ENCODE data around the gene ZNF862. TPM values are rescaled to one million over a fixed set of nuclear protein-coding genes. Genes with fewer than 3 reads are reported as not detected.

Gene ZNF862
- total RNA-seq, 1 donor from 2014 or later, result 12.8 TPM

DNA sequence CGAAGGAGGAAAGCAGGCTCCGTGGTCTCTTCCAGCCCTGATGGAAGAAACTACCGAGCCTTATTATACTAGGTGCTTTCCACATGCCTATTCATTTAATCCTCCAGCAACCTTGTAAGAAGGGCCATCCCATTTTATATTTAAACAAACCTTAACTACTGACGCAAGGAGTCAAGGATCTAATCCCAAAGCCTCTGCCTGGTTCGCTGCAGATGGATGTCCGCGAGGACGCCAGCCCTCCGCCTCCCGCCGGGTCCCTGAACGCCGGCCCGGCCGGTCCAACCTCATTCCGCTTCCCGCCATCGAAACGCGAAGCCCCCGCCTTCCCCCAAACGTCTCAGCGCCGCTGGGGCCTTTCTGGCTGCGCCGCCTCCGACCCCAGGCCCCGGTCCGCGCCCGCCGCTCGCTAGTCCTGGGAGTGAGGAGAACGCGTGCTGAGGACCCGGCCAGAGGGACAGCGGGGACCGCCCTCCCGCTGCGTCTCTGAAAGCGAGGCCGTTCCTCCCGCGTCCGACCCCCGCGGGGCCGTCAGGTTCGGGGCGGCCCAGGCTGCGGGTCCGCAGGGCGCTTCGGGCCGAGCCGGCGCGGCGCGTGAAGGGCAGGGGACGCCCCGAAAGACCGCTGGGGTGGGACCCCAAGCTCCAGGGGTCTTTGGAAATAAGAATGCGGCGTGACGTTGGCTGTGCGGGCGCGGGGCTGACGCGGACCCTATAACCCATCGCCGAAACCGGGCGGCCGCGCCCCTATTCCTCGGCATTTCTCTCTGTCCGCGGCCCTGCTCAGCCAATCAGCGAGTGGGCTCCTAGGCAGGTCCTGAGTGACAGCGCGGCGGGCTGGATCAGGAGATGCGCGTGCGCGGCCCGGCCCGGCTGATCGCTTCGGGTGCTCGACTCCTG, 35.1 kb downstream of the ZNF862 start, which contains the start of gene ATP6V0E2:
ATP6V0E2 (plus strand) TSS at position 896 of the 896 bp plus-strand sequence. CDS start 97 bp downstream, outside the sequence.
- intact Hi-C loops (cut with DNase I), result loop anchor here (5.0 kb wide), 1 partner anchor 36 kb away; the partner anchor contains the start of gene ZNF862

DNA sequence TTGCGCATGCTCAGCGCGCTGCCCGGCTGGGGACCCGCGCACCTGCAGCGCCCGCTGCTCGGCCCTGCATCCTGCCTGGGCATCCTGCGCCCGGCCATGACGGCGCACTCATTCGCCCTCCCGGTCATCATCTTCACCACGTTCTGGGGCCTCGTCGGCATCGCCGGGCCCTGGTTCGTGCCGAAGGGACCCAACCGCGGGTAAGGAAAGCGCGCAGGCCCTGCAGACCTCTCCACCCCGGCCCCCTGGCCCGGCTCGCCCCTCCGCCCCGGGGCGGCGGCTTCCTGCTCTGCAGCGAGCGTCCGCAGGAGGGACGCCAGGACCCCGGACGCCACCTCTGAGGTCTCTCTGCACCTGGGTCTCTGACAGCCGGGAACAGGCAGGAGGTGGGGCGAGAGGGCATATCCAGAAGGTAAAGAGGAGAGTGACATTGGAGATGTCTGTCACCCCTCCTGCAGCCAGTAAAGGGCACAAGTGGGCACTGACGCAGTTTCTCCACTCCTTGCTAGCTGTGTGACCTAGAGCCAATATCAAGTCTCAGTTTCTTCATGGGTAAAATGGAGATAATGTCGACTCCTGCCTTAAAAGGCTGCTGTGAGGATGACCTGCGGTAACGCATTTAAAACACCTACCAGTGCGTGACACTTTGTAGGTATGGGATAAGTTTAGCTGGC, 35.9 kb downstream of the ZNF862 start:
- intact Hi-C loops (cut with DNase I), result loop anchor here (5.0 kb wide), 1 partner anchor 37 kb away; the partner anchor contains the start of gene ZNF862
- DNase-seq (ENCODE audit: low spot score), result no peak

More for the DNA sequence above, 35.1 kb downstream of the ZNF862 start, which contains the start of gene ATP6V0E2:
- DNase-seq (ENCODE audit: low spot score), result peak; percentile 98

DNA sequence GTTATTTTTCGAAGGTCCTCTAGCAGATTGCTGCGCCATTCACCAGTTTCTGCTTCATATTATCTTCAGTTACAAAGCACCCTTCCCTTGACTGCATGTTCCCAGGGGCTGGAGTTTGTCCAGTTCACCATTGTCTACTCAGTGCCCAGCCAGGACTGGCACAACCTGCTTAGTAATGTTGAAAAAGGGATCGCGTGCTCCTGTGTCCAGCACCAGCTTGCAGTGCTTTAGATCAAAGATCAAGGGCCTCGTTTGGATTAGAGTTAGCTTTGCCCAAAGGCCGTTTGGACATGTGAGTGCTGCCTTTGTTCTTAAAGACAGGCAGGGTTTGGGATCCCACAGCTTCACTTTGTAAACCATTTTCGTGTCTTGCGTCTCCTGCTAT, 36.5 kb downstream of the ZNF862 start:
- DNase-seq (ENCODE audit: low spot score), result no peak
- intact Hi-C loops (cut with DNase I), result loop anchor here (5.0 kb wide), 1 partner anchor 37 kb away; the partner anchor contains the start of gene ZNF862

DNA sequence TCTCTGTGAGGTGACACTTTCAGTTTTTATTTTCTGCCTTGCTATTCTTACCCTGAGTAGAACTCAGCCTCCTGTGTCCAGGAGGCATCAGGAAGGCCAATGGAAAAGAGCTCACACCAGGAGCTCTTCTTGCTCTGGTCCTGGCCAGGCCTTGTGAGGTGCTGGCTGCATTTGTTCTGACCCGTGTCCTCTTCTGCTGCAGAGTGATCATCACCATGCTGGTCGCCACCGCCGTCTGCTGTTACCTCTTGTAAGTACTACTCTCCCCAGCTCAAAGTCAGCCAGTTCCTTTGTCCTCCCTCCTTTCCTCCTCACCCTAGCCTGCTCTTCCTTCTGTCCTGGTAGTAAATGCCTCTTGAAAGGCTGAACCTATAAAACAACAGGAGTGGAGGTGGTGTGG, 37.2 kb downstream of the ZNF862 start:
- no peak for DNase-seq (ENCODE audit: low spot score)
- intact Hi-C loops (cut with DNase I), result no loop called here

DNA sequence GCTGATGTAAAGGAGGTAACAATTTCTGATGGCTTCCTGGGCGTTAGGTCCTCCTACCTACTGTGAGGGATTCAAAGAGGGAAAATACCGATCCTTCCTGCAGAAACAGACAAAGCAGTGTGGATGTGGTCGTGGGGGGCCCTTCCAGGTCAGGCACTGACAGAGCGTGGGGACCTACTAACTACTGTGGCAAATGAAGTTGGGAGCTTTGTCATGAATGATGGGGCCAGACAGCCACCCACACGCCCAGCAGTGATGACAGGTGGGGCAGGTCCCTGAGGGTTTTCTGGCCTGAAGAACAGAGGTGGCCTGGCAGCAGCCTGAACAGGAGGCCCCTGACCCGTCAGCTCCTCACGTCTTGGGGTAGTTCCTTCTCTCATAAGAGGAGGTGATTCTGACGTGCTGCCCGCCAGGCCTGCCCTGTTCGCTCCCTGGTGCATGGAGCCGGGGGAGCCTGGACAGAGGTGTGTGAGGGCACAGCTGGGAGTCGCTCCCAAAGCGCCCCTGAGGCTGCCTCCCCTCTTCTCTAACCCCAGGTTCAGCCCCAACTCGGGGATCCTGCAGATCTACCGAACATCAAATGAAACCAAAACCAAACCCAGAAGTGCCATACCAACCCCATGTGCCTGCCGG, 39.8 kb downstream of the ZNF862 start:
- no peak for DNase-seq (ENCODE audit: low spot score)
- intact Hi-C loops (cut with DNase I), result no loop called here

DNA sequence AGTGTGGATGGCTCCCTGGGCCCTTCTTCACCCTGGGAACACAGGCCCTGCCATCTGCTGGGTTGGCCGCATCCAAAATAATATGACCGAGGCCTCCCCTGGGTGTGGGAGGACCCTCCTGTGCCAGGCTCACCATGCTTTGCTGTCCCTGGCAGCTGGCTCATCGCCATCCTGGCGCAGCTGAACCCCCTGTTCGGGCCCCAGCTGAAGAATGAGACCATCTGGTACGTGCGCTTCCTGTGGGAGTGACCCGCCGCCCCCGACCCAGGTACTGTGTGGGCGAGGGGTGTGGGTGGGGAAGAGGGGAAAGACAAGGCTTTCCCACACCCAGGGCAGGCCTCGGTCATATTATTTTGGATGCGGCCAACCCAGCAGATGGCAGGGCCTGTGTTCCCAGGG, 40.3 kb downstream of the ZNF862 start:
- intact Hi-C loops (cut with DNase I), result no loop called here
- no peak for DNase-seq (ENCODE audit: low spot score)

DNA sequence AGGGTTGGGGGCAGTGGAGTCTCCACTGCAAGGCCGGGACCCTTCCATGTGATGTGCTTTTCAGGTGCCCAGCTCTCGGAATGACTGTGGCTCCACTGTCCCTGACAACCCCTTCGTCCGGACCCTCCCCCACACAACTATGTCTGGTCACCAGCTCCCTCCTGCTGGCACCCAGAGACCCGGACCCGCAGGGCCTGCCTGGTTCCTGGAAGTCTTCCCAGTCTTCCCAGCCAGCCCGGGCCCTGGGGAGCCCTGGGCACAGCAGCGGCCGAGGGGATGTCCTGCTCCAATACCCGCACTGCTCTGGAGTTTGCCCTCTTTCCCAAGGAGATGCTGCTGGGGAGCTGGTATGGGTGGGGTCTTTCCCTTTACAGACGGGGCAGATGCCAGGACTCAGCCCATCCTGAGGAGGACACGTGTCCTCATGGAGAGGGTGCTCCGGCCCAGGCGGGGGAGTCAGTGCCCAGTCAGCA, 41.1 kb downstream of the ZNF862 start:
- intact Hi-C loops (cut with DNase I), result no loop called here

DNA sequence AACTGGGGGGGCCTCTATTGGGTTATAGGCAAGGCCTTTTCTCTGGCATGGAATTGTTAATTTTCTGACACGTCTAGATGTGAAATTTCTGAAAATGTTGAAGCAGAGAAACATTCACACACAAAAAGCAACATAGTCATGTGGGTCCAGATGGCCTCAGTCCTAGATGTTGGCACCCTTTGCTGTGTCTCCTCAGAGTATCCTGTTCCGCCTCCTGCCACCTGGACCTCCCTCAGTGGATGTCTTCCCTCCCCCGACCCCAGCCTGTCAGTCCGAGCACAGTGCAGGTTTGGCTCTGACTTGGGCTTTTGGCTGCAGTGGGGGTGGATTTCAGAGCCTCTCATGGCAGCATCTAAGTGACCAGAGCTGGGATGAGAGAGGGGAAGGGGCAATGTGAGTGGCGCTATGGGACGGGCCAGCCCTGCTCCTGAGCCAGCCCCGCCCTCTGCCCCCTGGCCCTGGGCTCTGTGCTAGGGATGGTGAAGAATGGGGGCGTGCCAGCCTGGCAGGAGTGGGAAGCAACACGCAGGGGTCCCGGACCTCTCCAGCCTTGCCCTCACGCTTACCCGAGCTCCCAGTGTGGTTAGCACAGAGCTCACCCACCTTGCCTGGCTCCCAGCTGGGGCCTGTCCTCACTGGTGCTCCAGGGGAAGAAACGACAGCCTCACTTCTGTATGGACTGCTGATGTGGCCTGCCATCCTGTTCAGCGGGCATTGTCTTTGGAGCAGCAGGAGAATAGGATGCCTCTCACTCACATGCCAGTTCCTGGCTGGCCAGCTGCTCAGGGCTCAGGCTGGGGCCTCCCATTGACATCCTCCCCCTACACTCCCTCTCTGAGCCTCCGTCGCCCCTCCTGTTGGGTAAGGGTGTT, 41.8 kb downstream of the ZNF862 start:
- intact Hi-C loops (cut with DNase I), result loop anchor here (5.0 kb wide), 1 partner anchor 167 kb away; no protein-coding TSS in a partner anchor
- DNase-seq (ENCODE audit: low spot score), result no peak

More for the DNA sequence above, 41.1 kb downstream of the ZNF862 start:
- no peak for DNase-seq (ENCODE audit: low spot score)

DNA sequence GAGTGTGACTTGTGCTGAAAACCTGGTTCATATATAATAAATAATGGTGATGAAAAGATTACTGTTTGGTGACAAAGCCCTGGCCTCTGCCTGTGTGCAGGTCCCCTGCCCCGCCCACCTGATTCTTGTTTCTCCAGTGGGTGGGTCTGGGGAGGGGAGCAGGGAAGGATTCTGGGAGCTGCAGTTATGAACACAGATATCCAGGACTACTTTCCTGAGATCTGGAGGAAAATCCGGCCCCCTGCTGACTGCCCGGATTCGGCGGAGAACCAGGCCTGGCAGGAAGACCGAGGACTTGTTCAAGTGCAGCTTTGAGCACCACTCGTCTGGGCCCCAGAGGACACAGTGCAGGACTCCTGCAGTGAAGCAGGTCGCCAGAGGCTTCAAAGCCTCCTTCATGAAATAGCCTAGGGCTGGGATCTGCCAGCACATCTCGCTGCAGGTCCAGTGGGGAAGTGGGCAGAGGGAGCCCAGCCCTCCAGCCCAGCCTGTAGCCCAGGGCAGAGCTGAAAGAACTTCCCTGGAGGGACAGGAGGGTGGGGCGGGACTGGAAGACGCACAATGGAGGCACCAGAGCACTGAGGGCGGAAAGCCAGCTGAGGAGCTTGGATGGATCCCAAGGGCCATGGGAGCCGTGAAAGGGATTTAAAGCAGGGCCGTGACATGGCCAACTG, 42.6 kb downstream of the ZNF862 start:
- intact Hi-C loops (cut with DNase I), result loop anchor here (5.0 kb wide), 1 partner anchor 167 kb away; no protein-coding TSS in a partner anchor
- no peak for DNase-seq (ENCODE audit: low spot score)

DNA sequence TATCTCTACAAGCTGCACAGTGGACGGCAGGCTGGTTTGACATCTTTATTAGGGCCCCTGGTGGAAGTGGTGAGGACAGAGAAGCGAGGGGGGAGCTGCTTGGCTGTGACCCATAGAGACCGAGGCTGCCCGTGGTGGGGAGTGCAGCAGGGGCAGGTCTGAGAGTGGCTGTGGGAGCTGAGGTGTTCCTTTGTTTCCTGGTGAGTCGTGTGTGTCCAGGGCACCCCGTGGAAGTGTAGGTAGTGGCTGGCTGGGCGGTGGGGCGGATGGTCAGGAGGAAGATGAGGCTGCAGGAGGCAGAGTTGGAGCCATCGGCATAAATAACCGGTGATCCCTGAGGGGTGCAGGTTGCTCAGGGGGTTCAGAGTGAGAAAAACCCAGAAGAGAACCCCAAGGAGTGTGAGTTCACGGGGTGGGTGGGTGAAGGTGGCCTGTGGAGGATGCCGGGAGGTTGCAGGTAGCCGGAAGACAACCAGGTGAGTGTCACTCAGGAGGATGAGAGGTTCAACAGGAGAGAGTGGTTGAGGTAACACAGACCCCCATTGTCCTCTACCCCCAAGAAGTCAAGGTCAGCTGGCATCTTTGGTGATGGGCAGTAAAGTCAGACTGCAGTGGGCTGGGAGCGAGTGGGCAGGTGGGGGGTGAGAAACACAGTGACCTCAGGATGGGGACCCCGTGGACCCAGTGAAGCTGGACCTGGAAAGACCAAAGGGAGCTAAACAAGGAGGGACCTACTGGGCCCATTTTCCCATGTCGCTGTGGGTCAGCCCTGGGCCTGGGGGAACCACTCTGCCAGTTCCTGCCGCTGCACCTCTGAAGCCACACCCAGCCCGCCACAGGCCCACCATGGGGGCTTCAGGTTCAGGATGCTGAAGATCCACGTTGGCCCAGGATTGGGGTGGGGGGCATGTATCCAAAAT, 43.4 kb downstream of the ZNF862 start:
- intact Hi-C loops (cut with DNase I), result loop anchor here (5.0 kb wide), 1 partner anchor 166 kb away; no protein-coding TSS in a partner anchor
- no peak for DNase-seq (ENCODE audit: low spot score)

DNA sequence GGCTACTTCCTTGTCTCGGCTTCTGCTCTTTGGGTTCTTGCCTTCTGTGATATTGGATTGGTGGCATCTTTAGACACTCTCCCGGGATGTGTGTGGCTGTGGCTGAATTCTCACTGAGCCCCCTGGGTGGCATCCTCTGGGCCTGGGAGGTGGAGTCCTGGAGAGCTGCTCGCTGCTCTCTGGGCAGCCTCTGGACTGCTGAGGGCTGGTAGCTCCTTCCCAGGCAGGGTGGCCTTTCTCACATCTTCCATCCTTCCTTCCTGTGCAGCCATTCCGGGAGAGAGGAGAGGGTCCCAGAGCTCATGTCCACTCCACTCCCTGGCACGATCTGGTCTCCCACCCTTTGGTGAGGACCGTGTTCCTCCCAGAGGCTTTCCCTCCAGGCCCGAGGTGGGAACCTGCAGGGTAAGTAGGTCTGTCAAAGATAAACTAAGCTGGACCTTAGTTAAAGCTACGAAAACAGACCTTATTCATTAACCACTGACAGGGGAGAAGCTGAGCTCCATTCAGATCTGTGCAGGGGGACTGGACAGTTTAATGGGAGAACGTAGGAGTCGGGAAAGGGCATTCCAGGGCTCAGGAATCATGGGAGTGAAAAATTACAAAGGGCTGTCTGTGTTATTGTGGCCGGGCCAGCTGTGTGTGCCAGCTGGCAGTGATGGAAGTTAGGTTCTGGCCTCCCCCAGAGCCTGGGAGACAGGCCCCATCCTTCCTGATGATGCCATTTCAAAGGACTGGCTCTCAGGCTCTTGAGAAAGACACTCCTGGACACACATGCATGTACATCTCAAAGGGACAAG, 44.3 kb downstream of the ZNF862 start:
- DNase-seq (ENCODE audit: low spot score), result no peak

DNA sequence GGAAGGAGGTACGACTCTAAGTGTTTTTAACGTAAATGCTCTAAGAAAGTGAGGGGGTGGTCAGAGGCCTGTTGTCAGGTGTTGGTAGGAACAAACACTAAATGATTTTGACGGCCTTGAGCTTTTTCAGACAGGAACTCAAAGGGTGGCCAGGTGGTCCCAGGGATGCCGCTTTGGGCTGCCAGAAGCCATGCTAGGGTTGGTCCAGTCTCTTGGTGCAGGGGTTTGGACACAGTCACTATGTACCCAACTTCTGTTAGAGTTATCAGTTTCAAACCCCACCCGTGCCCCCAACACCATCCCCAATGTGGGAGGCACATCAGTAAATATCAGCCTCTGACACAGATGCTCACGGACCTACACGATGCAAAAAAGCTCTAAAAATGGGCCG, 44.9 kb downstream of the ZNF862 start:
- intact Hi-C loops (cut with DNase I), result loop anchor here (5.0 kb wide), 1 partner anchor 164 kb away; no protein-coding TSS in a partner anchor
- DNase-seq (ENCODE audit: low spot score), result no peak

More for the DNA sequence above, 44.3 kb downstream of the ZNF862 start:
- intact Hi-C loops (cut with DNase I), result loop anchor here (5.0 kb wide), 1 partner anchor 165 kb away; no protein-coding TSS in a partner anchor

DNA sequence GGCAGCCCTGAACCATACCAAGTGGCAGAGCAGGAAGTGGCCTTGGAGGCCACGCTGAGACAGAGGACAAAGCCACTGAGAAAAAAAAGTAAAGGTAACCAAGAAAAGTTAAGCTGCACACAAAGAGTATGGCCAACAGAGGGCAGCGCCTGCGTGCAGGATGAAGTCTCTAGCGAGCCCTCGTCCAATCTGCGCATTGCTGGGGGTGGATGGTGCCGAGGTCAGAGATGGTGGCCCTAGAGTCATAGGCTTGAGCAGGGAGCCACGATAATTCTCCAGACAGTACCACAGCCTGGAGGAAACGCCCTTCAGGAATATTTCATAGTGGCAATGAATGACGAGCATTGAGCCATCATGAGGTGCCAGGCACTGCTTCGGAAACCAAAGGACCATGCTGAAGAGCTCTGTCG, 45.3 kb downstream of the ZNF862 start:
- intact Hi-C loops (cut with DNase I), result loop anchor here (5.0 kb wide), 1 partner anchor 164 kb away; no protein-coding TSS in a partner anchor
- no peak for DNase-seq (ENCODE audit: low spot score)

DNA sequence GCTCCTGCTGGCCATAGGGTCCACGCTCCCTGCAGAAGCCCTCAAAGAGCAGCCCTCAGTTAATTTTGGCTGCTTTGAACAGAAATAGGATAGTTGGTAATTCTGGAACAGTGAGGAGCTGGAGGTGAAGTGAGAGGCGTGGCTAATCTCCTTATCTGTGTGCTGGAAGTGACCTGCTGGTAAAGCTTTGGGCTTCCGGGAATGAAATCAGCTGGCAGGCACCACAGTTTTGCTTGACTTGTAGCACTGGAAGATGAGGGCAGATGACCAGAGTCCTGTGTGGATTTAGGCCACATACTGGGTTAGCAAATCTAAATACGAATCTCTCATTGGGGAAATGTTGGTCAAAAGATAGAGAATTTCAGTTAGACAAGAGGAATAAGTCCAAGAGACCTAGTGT, 45.8 kb downstream of the ZNF862 start:
- no peak for DNase-seq (ENCODE audit: low spot score)
- intact Hi-C loops (cut with DNase I), result loop anchor here (5.0 kb wide), 1 partner anchor 163 kb away; no protein-coding TSS in a partner anchor

DNA sequence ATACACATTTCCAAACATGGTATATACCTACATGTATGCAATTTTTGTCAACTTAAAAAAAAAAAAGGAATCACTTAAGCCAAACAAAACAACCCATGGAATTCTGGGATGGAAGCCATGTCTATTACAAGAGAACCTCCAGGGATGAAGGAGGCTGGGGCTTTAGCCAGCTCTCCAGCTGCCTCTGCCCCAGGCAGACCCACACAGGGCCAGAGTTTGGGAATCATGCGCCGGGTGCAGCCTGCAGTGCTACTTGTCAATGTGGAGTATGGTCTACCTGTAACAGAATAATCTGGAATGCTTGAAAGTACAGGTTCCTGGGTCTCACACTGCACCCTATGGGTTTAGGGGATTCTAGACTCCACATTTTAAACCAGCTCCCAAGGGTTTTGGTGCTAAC, 46.4 kb downstream of the ZNF862 start:
- intact Hi-C loops (cut with DNase I), result loop anchor here (5.0 kb wide), 1 partner anchor 163 kb away; no protein-coding TSS in a partner anchor
- DNase-seq (ENCODE audit: low spot score), result no peak

Measured in cardiac septum (tissue), 1 donor.